Fibroblast of pulmonary artery (primary cell): ENCODE data around the gene ASTN2.
A peak's percentile ranks its signal among the peaks of the same experiment; 100 is the strongest.

Source experiments
- DNase-seq: peaks from one replicate; pipeline ENCODE4 v3.0.0-alpha.2; 2010; ENCODE audit warnings: low read depth
- H3K4me3 ChIP-seq: replicated peaks from 2 replicates; pipeline ENCODE4 v1.5.1; 2011; ENCODE audit warnings: low read depth, mild to moderate bottlenecking, control low read depth, low read length, moderate library complexity
- CTCF ChIP-seq: IDR thresholded peaks from 2 replicates; pipeline ENCODE4 v1.5.1; 2011; ENCODE audit warnings: mild to moderate bottlenecking, control low read depth, low read length, inconsistent platforms; ENCODE audit errors: missing control alignments

Gene ASTN2

DNA sequence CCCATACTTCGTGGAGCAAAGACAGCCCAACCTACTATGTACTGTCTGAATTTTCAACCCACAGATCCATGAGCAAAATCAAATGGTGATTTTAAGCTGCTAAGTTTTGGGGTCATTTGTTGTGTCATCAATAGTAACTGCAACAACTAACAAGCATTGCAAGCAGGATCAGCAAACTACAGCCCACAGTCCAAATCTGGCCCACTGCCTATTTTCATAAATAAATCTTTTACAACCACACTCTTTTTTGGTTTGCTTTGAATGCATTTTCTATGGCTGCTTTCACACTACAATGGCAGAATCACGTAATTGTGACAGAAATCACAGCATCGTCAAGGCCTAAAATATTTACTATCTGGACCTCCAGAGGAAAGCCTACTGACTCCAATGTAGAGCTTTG, 964.9 kb downstream of the ASTN2 start:
- H3K4me3 ChIP-seq, result no peak overlapping the region
- DNase-seq, result no peak

GRCh38 chr9:116448431-116448830, 966.4 kb downstream of the ASTN2 start:
- TF ChIP-seq CTCF, result no peak
- no peak overlapping the region for H3K4me3 ChIP-seq
- DNase-seq, result no peak

More for the DNA sequence above, 964.9 kb downstream of the ASTN2 start:
- TF ChIP-seq CTCF, result no peak

GRCh38 chr9:116447934-116448333, 966.9 kb downstream of the ASTN2 start:
- peak; percentile 23 for DNase-seq
- TF ChIP-seq CTCF, result no peak
- H3K4me3 ChIP-seq, result no peak overlapping the region

DNA sequence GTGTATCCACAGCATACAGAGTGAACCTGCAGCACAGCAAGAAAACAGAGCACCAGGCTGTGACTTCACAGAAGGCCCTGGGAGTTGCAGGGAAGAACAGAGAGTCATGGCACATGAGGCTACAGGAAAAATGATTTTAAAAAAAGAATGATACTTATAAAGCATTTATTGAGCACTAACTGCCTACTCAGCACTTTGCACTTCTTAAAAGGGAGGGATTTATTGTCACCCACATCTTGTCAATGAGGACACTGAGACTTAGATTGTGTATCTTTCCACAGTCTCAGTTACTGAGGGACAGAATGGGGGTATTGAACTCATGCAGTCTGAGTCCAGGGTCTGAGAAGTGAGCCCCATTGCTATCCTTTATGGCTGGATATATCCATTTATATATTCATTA, 972.3 kb downstream of the ASTN2 start:
- no peak for DNase-seq
- no peak for TF ChIP-seq CTCF
- no peak overlapping the region for H3K4me3 ChIP-seq

GRCh38 chr9:116437411-116438370, 977.2 kb downstream of the ASTN2 start:
- no peak for TF ChIP-seq CTCF
- H3K4me3 ChIP-seq, result no peak overlapping the region
- DNase-seq, result no peak

- no peak for TF ChIP-seq CTCF
These were observed 978.7 kb downstream of the ASTN2 start for GRCh38 chr9:116436121-116436520.

More at GRCh38 chr9:116436121-116436520, 978.7 kb downstream of the ASTN2 start:
- no peak for DNase-seq
- no peak overlapping the region for H3K4me3 ChIP-seq
